ENCODE measurements around the gene MED1.
"Not testable (repeated sequence)": the region's sequence is repeated elsewhere in the genome, so short reads cannot be mapped to it uniquely, and the experiment has no call there.

MED1 gene

GRCh38 chr17:39450847-39451581, at the start of gene MED1:
MED1 (minus strand) TSS chr17:39451263; CDS start chr17:39451062, 201 bp downstream.
- DNase-seq = peak; percentile 99

GRCh38 chr17:39496921-39497320, 45.9 kb upstream of the MED1 start:
- DNase-seq = not testable (repeated sequence)

- no peak for DNase-seq
Measured at GRCh38 chr17:39487946-39488345, 36.9 kb upstream of the MED1 start.

- not testable (repeated sequence) for DNase-seq
Measured at GRCh38 chr17:39487490-39487889, 36.4 kb upstream of the MED1 start.

GRCh38 chr17:39486242-39486641, 35.2 kb upstream of the MED1 start:
- no peak for DNase-seq

GRCh38 chr17:39485555-39485954, 34.5 kb upstream of the MED1 start:
- DNase-seq = no peak

GRCh38 chr17:39484178-39484577, 33.1 kb upstream of the MED1 start:
- DNase-seq = no peak

- DNase-seq = no peak
Measured at GRCh38 chr17:39483506-39483905, 32.4 kb upstream of the MED1 start.

- not testable (repeated sequence) for DNase-seq
Measured at GRCh38 chr17:39479631-39480030, 28.6 kb upstream of the MED1 start.

- no peak for DNase-seq
Measured at GRCh38 chr17:39473310-39473709, 22.2 kb upstream of the MED1 start.

GRCh38 chr17:39468610-39469009, 17.5 kb upstream of the MED1 start:
- DNase-seq = not testable (repeated sequence)

GRCh38 chr17:39464639-39465181, 13.6 kb upstream of the MED1 start:
- DNase-seq = not testable (repeated sequence)

- no peak for DNase-seq
Measured at GRCh38 chr17:39462631-39463375, 11.7 kb upstream of the MED1 start.

- no peak for DNase-seq
Measured at GRCh38 chr17:39461926-39462569, 11.0 kb upstream of the MED1 start.

- peak; percentile 99 for DNase-seq
Measured at GRCh38 chr17:39461113-39461925, 10.3 kb upstream of the MED1 start, which contains the start of gene CDK12. CDK12 (plus strand) TSS chr17:39461486; CDS start chr17:39462072, 586 bp downstream.

- no peak for DNase-seq
Measured at GRCh38 chr17:39455919-39456318, 4.9 kb upstream of the MED1 start.

- no peak for DNase-seq
Measured at GRCh38 chr17:39450051-39450450, 1.0 kb downstream of the MED1 start.

GRCh38 chr17:39447561-39447960, 3.5 kb downstream of the MED1 start:
- DNase-seq = no peak

GRCh38 chr17:39443326-39443725, 7.7 kb downstream of the MED1 start:
- no peak for DNase-seq

- DNase-seq = not testable (repeated sequence)
Measured at GRCh38 chr17:39439868-39440267, 11.2 kb downstream of the MED1 start.

- DNase-seq = no peak
Measured at GRCh38 chr17:39429600-39429999, 21.5 kb downstream of the MED1 start.

GRCh38 chr17:39416141-39416540, 34.9 kb downstream of the MED1 start:
- DNase-seq = no peak

Measured in NCI-H1092 (cell line).